ENCODE measurements around the gene DPH3.

DPH3 gene

GRCh38 chr3:16300307-16300706 lies 35.6 kb upstream of the DPH3 start:
- no peak for TF ChIP-seq CTCF (IDR thresholded peaks at IDR 0.05; ENCODE audit: borderline replicate concordance, insufficient read depth, low read depth, low read length)
- no peak overlapping the region for H3K4me3 ChIP-seq (ENCODE audit: low read depth, low read length)

- H3K4me3 ChIP-seq (ENCODE audit: low read depth, low read length), result no peak overlapping the region
- TF ChIP-seq CTCF (IDR thresholded peaks at IDR 0.05; ENCODE audit: borderline replicate concordance, insufficient read depth, low read depth, low read length), result no peak
These were observed 35.0 kb upstream of the DPH3 start for GRCh38 chr3:16299746-16300145.

- no peak for TF ChIP-seq CTCF (IDR thresholded peaks at IDR 0.05; ENCODE audit: borderline replicate concordance, insufficient read depth, low read depth, low read length)
- H3K4me3 ChIP-seq (ENCODE audit: low read depth, low read length), result no peak overlapping the region
These were observed 34.1 kb upstream of the DPH3 start for GRCh38 chr3:16298891-16299290.

GRCh38 chr3:16297997-16298885 lies 33.5 kb upstream of the DPH3 start:
- H3K4me3 ChIP-seq (ENCODE audit: low read depth, low read length), result no peak overlapping the region
- TF ChIP-seq CTCF (IDR thresholded peaks at IDR 0.05; ENCODE audit: borderline replicate concordance, insufficient read depth, low read depth, low read length), result no peak

- TF ChIP-seq CTCF (IDR thresholded peaks at IDR 0.05; ENCODE audit: borderline replicate concordance, insufficient read depth, low read depth, low read length), result no peak
- H3K4me3 ChIP-seq (ENCODE audit: low read depth, low read length), result no peak overlapping the region
These were observed 30.7 kb upstream of the DPH3 start for GRCh38 chr3:16295298-16295890.

- no peak overlapping the region for H3K4me3 ChIP-seq (ENCODE audit: low read depth, low read length)
- TF ChIP-seq CTCF (IDR thresholded peaks at IDR 0.05; ENCODE audit: borderline replicate concordance, insufficient read depth, low read depth, low read length), result no peak
These were observed 30.1 kb upstream of the DPH3 start for GRCh38 chr3:16294844-16295243.

GRCh38 chr3:16290827-16291196 lies 26.1 kb upstream of the DPH3 start:
- no peak for TF ChIP-seq CTCF (IDR thresholded peaks at IDR 0.05; ENCODE audit: borderline replicate concordance, insufficient read depth, low read depth, low read length)
- no peak overlapping the region for H3K4me3 ChIP-seq (ENCODE audit: low read depth, low read length)

Measured in GM12875 (cell line).